CD4-positive, alpha-beta T cell treated with Interleukin-4 for 4 hours (primary cell): Measurements from ENCODE around the gene MAP3K7.
"Not testable (repeated sequence)": the region's sequence is repeated elsewhere in the genome, so short reads cannot be mapped to it uniquely, and the experiment has no call there.

Source experiments
- DNase-seq: peaks from one replicate; pipeline ENCODE4 v3.0.0-alpha.2; 2020

Gene MAP3K7

GRCh38 chr6:90575267-90575666 is 11.6 kb downstream of the MAP3K7 start:
- DNase-seq, result no peak

DNA sequence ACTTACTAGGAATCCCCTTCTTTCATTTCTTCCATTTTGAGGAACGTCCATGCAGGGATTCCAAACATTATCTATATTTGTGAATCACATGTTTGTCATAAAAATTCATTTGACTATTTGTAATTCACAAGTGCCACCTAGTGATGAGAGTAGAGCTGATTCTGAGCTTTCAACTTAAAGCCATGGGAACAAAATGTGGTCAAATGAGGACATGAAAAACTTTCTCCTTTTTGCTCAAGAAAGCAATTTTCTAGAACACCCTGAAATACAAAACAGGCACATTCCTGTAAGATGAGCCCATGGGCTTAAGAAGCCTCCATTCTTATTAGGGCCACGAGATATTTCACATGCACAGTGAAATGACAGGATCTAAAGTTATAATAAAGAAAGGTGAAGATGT is 12.3 kb downstream of the MAP3K7 start:
- DNase-seq, result no peak

DNA sequence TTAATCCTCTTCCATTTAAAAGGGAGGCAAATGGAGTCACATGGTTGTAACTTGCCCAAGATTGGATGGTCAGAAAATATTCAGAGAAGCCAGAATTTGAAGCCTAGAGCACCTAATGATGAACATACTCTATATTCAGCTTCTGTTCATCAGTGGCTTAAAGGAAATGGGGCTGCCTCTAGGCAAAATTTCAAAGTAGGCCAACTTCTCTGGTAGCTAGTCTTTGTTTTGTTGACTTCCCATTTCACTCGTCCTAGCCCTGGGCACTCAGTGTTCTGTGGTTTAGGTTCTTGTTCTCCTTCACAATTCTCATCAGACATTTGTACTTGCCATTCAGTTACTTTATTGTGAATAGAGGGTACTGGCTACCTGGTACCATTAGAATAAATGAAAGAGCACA is 13.2 kb downstream of the MAP3K7 start:
- no peak for DNase-seq

- DNase-seq, result no peak
These were observed 14.0 kb downstream of the MAP3K7 start for GRCh38 chr6:90572856-90573255.

DNA sequence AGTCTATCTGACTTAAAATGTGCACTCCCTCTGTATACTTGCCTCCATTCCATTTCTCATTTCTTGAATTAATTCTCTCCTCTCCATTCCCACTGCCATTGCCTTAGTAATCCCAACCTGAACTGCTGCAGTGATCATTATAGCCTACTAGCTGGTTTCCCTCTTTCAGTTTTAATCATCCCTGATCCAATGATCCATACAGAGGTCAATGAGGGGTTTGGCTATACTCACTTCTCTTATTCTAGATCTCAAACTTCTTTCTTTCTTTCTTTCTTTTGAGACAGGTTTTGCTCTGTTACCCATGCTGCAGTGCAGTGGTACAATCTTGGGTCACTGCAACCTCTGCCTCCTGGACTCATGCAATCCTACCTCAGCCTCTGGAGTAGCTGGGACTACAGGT is 17.6 kb downstream of the MAP3K7 start:
- no peak for DNase-seq

GRCh38 chr6:90567682-90568081 is 19.2 kb downstream of the MAP3K7 start:
- not testable (repeated sequence) for DNase-seq

DNA sequence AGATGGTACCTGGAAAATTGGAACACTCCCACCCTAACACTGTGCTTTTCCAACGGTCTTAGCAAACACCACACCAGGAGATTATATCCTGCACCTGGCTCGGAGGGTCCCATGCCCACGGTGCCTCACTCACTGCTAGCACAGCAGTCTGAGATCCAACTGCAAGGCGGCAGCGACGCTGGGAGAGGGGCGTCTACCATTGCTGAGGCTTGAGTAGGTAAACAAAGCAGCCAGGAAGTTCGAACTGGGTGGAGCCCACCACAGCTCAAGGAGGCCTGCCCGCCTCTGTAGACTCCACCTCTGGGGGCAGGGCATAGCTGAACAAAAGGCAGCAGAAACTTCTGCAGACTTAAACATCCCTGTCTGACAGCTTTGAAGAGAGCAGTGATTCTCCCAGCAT is 24.5 kb downstream of the MAP3K7 start:
- not testable (repeated sequence) for DNase-seq

GRCh38 chr6:90559931-90560330 is 26.9 kb downstream of the MAP3K7 start:
- no peak for DNase-seq

GRCh38 chr6:90557006-90557405 is 29.9 kb downstream of the MAP3K7 start:
- no peak for DNase-seq

- DNase-seq, result no peak
These were observed 38.9 kb downstream of the MAP3K7 start for GRCh38 chr6:90547991-90548390.

- DNase-seq, result no peak
These were observed 39.8 kb downstream of the MAP3K7 start for GRCh38 chr6:90547079-90547478.

- DNase-seq, result no peak
These were observed 41.4 kb downstream of the MAP3K7 start for GRCh38 chr6:90545448-90545847.

- no peak for DNase-seq
These were observed 42.1 kb downstream of the MAP3K7 start for GRCh38 chr6:90544741-90545140.

DNA sequence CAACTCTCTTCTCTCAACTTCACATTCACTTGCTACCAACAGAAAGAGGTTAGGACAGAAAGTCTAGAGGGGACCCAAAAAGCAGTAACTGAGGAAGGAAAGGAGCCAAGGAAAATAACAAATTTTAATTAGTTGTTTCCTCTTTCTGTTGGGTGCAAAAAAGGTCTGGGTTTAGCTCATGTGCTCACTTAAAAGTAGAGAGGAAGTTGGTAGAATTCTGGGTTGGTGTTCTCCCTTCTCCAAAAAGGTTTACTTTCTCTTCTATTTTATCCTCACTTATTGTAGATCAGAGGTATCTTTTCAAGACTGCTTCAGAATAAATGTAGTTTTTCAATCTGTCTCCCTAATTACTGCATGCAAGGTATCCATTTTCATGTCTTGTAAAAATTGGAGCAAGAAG is 42.8 kb downstream of the MAP3K7 start:
- DNase-seq, result no peak

GRCh38 chr6:90541221-90541620 is 45.7 kb downstream of the MAP3K7 start:
- no peak for DNase-seq

DNA sequence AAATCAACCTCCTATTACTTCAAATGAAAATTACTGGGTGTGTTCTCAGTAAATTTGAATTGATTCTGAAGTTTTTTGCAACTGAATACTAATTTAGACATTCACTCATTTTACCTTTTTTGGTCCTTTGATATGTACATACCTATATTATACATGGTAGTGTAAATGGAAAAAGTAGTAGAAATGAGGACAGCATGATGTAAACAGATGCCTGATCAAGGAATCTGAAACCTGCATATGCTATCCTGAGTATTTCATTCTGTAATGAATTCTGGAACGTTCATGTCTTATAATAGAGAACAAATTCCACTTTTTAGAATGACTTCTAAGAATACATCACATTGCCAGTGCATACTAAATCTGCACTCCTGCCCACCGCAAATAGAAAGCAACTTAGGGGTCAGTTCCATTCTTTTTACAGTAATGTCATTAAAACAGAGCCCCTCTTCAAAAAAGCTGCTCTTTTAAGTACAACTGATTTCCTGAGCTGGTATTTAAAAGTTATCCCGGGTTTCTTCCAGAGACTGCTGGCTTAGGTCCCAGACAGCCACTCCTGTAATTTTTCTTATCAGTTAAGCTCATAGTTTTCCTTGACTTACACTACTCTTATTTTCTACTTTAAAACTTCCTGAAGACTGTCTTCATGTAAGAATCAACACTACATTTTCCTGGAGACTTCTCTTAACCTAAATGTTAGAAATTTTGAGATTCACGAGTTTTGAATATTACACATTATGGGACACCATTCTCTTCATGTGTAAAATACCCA is 48.4 kb downstream of the MAP3K7 start:
- no peak for DNase-seq

DNA sequence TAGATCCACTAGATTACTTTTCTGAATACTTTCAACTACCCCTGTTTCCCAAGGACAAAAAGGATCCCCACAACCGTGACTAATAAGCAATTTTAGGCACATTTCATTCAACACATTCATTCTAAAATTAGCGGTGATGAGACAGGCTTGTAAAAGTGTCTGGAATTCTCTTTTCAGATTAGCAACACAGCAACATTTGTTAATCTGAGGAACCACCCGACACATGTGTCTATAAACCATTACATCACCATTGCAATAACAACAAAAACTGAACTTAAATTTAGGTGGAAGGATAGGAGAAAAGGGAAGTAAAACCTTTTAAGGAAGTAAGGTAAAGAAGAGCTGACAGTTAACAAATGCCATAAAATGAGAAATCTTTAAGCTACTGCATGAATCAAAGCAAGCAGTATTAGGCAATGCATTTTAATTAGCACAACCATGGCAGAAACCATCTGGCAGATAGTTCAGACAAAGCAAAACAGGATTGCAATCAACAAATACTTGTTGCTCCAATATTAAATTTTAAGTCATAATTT is 49.1 kb downstream of the MAP3K7 start:
- DNase-seq, result no peak

DNA sequence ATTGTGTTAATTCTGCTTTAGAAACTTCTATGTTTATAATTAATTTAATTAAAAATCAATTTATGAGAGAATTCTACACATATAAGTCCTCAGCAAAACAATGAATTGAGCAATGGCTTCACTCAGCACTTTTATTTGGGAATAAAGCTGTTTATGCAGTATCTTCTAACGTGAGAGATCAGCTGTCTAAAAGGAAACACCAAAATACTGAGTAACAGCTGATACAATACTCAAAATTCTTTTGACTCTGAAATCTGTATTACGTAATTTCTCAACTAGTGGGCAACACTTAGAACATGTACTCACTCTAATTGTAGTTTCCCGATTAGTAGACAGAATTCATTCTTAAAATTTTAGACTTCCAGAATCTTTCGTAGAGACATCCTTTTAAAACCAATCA is 49.8 kb downstream of the MAP3K7 start:
- DNase-seq, result no peak

- no peak for DNase-seq
These were observed 50.4 kb downstream of the MAP3K7 start for GRCh38 chr6:90536520-90536919.

DNA sequence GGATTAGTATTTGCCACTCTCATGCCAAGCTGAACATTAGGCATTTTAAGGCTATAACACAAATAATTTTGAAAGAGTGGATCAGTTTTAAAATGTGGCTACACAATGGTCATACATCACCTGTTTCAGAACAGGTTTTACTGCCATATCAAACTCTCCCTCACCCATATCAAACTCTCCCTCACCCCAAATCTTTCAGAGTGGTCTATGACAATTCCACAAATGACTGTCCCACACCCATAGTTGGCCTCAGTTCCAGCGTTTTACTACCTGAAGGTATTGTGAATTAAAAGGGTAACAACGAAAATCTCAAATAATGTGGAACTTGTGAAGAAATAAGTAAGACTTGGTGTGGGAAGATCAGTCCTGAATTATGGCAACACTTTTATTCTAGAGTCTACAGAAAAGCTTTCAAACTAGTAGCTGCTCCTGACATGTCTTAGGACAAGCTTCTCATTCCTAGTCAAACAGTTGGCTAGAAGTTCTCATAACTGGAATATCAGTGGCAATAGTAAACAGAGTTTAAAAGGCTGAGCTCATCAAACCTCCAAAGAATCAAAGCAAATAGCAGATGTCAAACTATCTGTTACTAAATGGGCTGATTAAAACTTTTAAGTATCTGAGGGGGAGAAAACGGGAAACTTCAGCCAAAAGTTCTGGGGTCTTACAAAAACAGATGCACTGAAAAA is 52.4 kb downstream of the MAP3K7 start:
- no peak for DNase-seq

- no peak for DNase-seq
These were observed 53.1 kb downstream of the MAP3K7 start for GRCh38 chr6:90533615-90534336.

DNA sequence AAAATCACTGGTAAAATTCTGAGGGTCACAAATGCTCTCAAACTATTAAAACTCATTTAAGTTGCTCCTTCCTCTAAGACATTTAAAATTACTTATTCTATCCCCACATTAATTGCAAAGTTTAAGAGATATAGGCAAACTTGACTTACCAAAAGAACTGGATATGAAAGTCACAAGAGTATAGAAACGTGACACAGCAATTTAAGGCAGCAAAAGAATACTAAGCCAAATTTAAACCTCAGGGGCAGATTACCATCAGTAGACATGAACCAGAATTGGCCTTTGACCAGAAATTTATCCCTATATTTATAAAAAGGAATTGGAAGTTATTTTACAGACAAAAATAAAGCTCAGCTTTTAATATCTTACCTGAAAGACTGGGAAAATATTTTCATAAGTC is 56.0 kb downstream of the MAP3K7 start:
- no peak for DNase-seq

GRCh38 chr6:90525421-90525820 is 61.5 kb downstream of the MAP3K7 start:
- DNase-seq, result no peak
